Sigmoid colon (tissue), 7 donors: ENCODE measurements around the gene NOL7. TPM values are rescaled to one million over a fixed set of nuclear protein-coding genes. Genes with fewer than 3 reads are reported as not detected.

Experiments
- DNase-seq: peaks from one replicate; pipeline ENCODE4 v3.0.0-alpha.2; 2019
- H3K27ac ChIP-seq, 4 donors: fragments of 200-600 bp; sonication (generic); one replicate each; pipeline ENCODE4 v1.5.1; 2016 to 2019; ENCODE audit warnings: mild to moderate bottlenecking in 1 of 4
- H3K27me3 ChIP-seq, 3 donors: fragments of 200-600 bp; sonication (generic); one replicate each; pipeline ENCODE4 v1.5.1; 2019; ENCODE audit warnings: mild to moderate bottlenecking in 1 of 3
- H3K36me3 ChIP-seq, 4 donors: fragments of 200-600 bp; sonication (generic); one replicate each; pipeline ENCODE4 v1.5.1; 2016 to 2019
- H3K4me1 ChIP-seq, 4 donors: fragments of 200-600 bp; sonication (generic); one replicate each; pipeline ENCODE4 v1.5.1; 2017 to 2019
- H3K4me3 ChIP-seq, 4 donors: fragments of 200-600 bp; sonication (generic); one replicate each; pipeline ENCODE4 v1.5.1; 2017 to 2019; ENCODE audit warnings: mild to moderate bottlenecking in 2 of 4, moderate library complexity in 1 of 4
- H3K9me3 ChIP-seq, 4 donors: fragments of 200-600 bp in 3 of 4; sonication (generic) in 3 of 4; one replicate each; pipeline versions ENCODE4 v1.5.1 to v1.6.1; 2013 to 2019
- EP300 ChIP-seq, 4 donors: sonication (generic); formaldehyde crosslinking; IDR thresholded peaks; one replicate each; pipeline ENCODE4 v1.6.1; 2017; ENCODE audit warnings: antibody characterized with exemption in 4 of 4
- POLR2A ChIP-seq, 2 donors: fragments of 450-650 bp; IDR thresholded peaks; one replicate each; pipeline ENCODE4 v1.6.1; 2016; ENCODE audit warnings: antibody characterized with exemption in 2 of 2, mild to moderate bottlenecking in 2 of 2, moderate library complexity in 2 of 2
- POLR2AphosphoS5 ChIP-seq, 4 donors: sonication (generic); formaldehyde crosslinking; IDR thresholded peaks; one replicate each; pipeline ENCODE4 v1.6.1; 2017; ENCODE audit warnings: antibody characterized with exemption in 4 of 4
- WGBS, 2 donors: extraction: QIAGEN DNeasy Blood & Tissue Kit; methylation state at CpG; one replicate each; pipeline ENCODE4 v1.1.7; 2013; 5-methylcytosine and 5-hydroxymethylcytosine counted together
- intact Hi-C: fragments of 100-400 bp; cut with DNase I; formaldehyde crosslinking; loops from one replicate; pipeline ENCODE4 v1.15.1; 2023
- polyA plus RNA-seq, 3 donors: library from polyadenylated mRNA; stranded (reverse); fragments of 200-250 nt; gene quantifications; one replicate each; pipeline ENCODE4 v1.2.3, GENCODE V29; 2013
- total RNA-seq, 4 donors: library from RNA; depleted of rRNA; stranded (reverse); fragments of >200 nt; gene quantifications; one replicate each; pipeline ENCODE4 v1.1.0, GENCODE V29; 2016
- TF ChIP-seq, protein P1 (sequence below), 4 experiments: fragments of 450-650 bp in 3 of 4; fragments of 200-600 bp in 1 of 4; IDR thresholded peaks; one replicate each; pipeline ENCODE4 v1.5.1; 2016 to 2019; ENCODE audit warnings: antibody characterized with exemption in 4 of 4, mild to moderate bottlenecking in 3 of 4, moderate library complexity in 2 of 4
- donor health status: healthy with polysubstance abuse.
- donor health status: Bipolar disorder and iron deficiency.
- donor health status: healthy.

NOL7 gene
- total and polyA plus RNA-seq, 7 donors, result 72.2 to 97.6 (median 87.8) TPM

DNA sequence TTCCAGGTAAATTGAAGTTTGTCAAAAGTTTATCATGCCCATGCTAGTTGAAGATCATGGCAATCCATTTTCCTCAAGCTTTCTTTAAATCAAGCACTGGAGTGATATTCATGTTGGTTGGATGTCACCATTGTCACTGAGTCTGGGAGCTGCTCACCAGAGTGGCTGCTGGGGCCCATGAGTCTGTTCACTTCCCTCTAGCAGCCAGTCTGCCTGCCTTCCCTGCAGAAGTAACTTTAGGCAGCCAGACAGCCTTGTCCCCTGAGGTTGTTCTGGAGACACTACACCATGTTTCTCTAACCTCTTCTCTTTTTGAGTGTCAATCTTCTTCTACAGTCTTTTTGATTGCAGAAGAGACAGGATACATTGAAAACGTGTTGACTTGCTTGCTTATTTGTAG, 35.2 kb upstream of the NOL7 start:
- intact Hi-C loops, result no loop called here
- WGBS, 2 donors, result 56 to 76% methylated on average over 1 of the region's 1 CpG
- peaks cover 6 to 19% (median 9%) of the 10 kb centered on the region in 4 donors for H3K36me3 ChIP-seq
- H3K9me3 ChIP-seq, result no peaks in the 10 kb centered on the region
- no peak for DNase-seq
- TF ChIP-seq EP300 (IDR thresholded peaks at IDR 0.05) (no peak), POLR2AphosphoS5 (IDR thresholded peaks at IDR 0.05) (no peak), POLR2A (IDR thresholded peaks at IDR 0.05) (no peak)
- TF ChIP-seq, protein P1, sequence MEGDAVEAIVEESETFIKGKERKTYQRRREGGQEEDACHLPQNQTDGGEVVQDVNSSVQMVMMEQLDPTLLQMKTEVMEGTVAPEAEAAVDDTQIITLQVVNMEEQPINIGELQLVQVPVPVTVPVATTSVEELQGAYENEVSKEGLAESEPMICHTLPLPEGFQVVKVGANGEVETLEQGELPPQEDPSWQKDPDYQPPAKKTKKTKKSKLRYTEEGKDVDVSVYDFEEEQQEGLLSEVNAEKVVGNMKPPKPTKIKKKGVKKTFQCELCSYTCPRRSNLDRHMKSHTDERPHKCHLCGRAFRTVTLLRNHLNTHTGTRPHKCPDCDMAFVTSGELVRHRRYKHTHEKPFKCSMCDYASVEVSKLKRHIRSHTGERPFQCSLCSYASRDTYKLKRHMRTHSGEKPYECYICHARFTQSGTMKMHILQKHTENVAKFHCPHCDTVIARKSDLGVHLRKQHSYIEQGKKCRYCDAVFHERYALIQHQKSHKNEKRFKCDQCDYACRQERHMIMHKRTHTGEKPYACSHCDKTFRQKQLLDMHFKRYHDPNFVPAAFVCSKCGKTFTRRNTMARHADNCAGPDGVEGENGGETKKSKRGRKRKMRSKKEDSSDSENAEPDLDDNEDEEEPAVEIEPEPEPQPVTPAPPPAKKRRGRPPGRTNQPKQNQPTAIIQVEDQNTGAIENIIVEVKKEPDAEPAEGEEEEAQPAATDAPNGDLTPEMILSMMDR (IDR thresholded peaks at IDR 0.05), result no peak
- H3K4me1 ChIP-seq, result peaks cover 0 to 10% (median 0%) of the 10 kb centered on the region in 4 donors
- H3K4me3 ChIP-seq, result no peak overlapping the region
- H3K27ac ChIP-seq, result no peak overlapping the region
- H3K27me3 ChIP-seq, result no peaks in the 10 kb centered on the region

DNA sequence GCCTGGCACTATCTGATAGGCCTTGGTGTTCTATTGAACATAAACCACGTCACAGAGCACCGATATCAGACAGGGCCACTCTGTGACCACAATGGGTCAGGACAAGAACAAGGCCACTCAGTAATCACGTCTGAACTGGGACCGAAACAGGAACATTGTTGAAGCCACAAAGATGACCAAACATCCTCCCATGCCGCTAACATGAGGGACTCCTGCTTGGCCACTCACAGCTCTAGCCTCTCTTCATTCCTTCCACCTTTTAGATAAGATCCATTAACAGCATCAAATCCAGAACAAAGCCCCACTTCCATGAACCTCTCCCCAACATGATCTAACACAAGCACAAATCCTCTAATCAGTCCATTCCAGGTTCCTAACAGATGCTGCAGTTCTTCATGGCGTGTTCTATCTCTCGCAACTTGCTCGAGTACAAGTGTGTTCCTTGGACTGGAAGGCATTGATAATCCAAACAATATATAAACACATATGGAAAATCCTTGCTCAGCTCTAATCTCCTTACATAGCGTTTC, 33.4 kb upstream of the NOL7 start:
- DNase-seq, result no peak
- Histone ChIP-seq H3K27ac (no peak overlapping the region), H3K9me3 (no peaks in the 10 kb centered on the region), H3K36me3 (peaks cover 6 to 24% (median 9%) of the 10 kb centered on the region in 4 donors), H3K4me1 (no peaks in the 10 kb centered on the region), H3K4me3 (no peak overlapping the region), H3K27me3 (no peaks in the 10 kb centered on the region)
- intact Hi-C loops, result no loop called here
- no peak for TF ChIP-seq POLR2A (IDR thresholded peaks at IDR 0.05)
- TF ChIP-seq, protein P1 (IDR thresholded peaks at IDR 0.05), result no peak
- TF ChIP-seq POLR2AphosphoS5 (IDR thresholded peaks at IDR 0.05), result no peak
- TF ChIP-seq EP300 (IDR thresholded peaks at IDR 0.05), result no peak
- WGBS, 2 donors, result 89 to 91% methylated on average over 9 of the region's 9 CpGs

DNA sequence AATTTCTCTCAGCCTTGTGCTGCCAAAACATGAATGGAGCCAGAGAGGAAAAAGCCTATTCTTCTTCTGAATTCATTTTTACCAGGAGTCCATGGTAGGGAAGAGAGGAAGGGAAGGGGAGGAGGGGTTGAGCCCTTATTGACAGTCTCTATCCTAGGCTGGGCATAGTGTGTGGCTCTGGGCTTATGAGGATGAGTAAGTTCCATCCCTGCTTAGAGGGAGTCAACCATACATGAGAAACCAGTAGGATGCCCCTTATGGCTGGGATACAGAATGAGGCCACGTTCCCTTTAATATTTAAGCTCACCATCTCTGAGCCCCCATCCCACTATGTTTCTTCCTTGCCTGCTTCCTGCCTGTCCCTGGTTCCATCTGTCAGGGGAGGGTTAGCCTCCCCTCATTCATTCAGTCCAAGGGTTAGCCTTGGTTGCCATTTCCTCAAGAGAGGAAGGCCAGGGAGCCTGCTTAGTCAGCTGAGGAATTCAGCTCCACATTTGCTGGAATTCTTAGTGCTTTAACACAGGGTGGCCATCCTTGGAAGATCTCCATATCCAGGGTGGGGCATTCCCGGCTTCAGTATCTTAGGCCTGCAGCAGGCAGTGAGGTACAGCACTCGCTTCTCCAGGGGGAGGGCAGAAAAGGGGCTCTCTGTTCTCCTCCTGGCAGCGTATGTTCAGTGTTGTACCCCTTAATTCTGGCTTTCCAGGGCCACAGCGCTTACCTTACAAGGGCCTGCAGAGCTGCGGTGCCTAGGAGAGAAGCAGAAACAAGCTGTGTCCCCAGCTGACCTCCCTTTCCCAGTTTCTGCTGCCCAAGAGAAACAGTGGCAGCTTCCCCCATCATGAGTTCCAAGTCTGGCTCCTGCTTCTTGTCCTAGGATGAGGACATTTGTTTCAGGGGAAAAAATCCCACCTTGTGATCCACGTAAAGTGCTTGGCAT, 28.3 kb upstream of the NOL7 start:
- DNase-seq, result no peak
- no peaks in the 10 kb centered on the region for H3K9me3 ChIP-seq
- peaks cover 15 to 38% (median 19%) of the 10 kb centered on the region in 4 donors for H3K36me3 ChIP-seq
- no peaks in the 10 kb centered on the region for H3K27me3 ChIP-seq
- intact Hi-C loops, result no loop called here
- H3K4me1 ChIP-seq, result no peaks in the 10 kb centered on the region
- TF ChIP-seq POLR2A (IDR thresholded peaks at IDR 0.05) (no peak), POLR2AphosphoS5 (IDR thresholded peaks at IDR 0.05) (no peak), EP300 (IDR thresholded peaks at IDR 0.05) (no peak)
- TF ChIP-seq, protein P1 (IDR thresholded peaks at IDR 0.05), result no peak
- no peak overlapping the region for H3K27ac ChIP-seq
- no peak overlapping the region for H3K4me3 ChIP-seq
- 96 to 97% methylated on average over 7 of the region's 7 CpGs for WGBS, 2 donors

DNA sequence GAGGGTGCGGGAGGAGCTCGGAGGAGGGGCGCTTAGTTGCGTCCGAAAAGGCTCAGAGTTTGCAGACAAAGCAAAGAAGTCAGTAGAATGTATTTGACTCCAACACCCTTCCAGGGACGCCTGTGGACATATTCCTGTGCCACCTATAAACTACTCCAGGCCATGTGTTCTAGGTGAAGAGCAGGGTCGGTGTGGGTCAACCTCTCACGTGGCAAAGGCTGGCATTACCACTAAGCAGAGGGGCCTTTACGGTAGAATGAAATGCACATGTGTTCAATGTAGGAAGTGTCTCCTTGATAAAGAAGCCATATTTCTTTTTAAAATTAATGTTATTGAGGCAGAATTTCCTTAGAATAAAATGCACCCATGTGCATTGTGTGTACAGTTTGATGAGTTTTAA, 25.3 kb upstream of the NOL7 start:
- no peaks in the 10 kb centered on the region for H3K27me3 ChIP-seq
- no peak overlapping the region for H3K27ac ChIP-seq
- WGBS, 2 donors, result 94 to 96% methylated on average over 9 of the region's 9 CpGs
- intact Hi-C loops, result no loop called here
- TF ChIP-seq POLR2A (IDR thresholded peaks at IDR 0.05) (no peak), EP300 (IDR thresholded peaks at IDR 0.05) (no peak), POLR2AphosphoS5 (IDR thresholded peaks at IDR 0.05) (no peak)
- TF ChIP-seq, protein P1 (IDR thresholded peaks at IDR 0.05), result no peak
- DNase-seq, result no peak
- H3K36me3 ChIP-seq, result peaks cover 14 to 56% (median 18%) of the 10 kb centered on the region in 4 donors
- H3K4me1 ChIP-seq, result no peaks in the 10 kb centered on the region
- no peak overlapping the region for H3K4me3 ChIP-seq
- no peaks in the 10 kb centered on the region for H3K9me3 ChIP-seq
